A673 (cell line): Measurements from ENCODE around the gene YJEFN3. TPM values are rescaled to one million over a fixed set of nuclear protein-coding genes. Genes with fewer than 3 reads are reported as not detected.
A peak's percentile ranks its signal among the peaks of the same experiment; 100 is the strongest.

Experiments
- BruUV-seq: library from RNA; stranded (reverse); fragments of 400-500 nt; replicated peaks from 2 replicates; lab custom pipeline; 2021; lab: Mats Ljungman, UMichigan
- CTCF ChIA-PET: fragments of 300-600 bp; sonication (Branson Sonifier 250); formaldehyde crosslinking; loops from one replicate; lab custom pipeline; 2022; ENCODE audit warnings: antibody characterized with exemption; lab: Charles Lee
- POLR2A ChIA-PET: fragments of 300-600 bp; sonication (Branson Sonifier 250); formaldehyde crosslinking; loops from one replicate; lab custom pipeline; 2022; ENCODE audit warnings: antibody characterized with exemption; ENCODE audit not compliant: low non-redundant PET; lab: Charles Lee
- DNase-seq: peaks from one replicate; pipeline ENCODE4 v3.0.0-alpha.2; 2015; ENCODE audit warnings: low spot score
- H3K27ac ChIP-seq: fragments of 200-600 bp; sonication (generic); 2 replicates; pipeline ENCODE4 v1.5.1; 2016; ENCODE audit warnings: mixed run types, low read depth, mild to moderate bottlenecking, mixed read lengths, antibody characterized with exemption, low read length; ENCODE audit not compliant: poor library complexity, severe bottlenecking
- H3K27me3 ChIP-seq: fragments of 200-600 bp; sonication (generic); replicated peaks from 2 replicates; pipeline ENCODE4 v1.6.1; 2017; ENCODE audit warnings: mixed run types, low read depth, mild to moderate bottlenecking, mixed read lengths, antibody characterized with exemption, low read length; ENCODE audit not compliant: insufficient read depth, poor library complexity
- H3K36me3 ChIP-seq: fragments of 200-600 bp; sonication (generic); 2 replicates; pipeline ENCODE4 v1.6.1; 2016; ENCODE audit warnings: mixed run types, mild to moderate bottlenecking, mixed read lengths, antibody characterized with exemption, low read length; ENCODE audit not compliant: insufficient read depth, poor library complexity, severe bottlenecking
- H3K4me1 ChIP-seq: fragments of 200-600 bp; sonication (generic); 2 replicates; pipeline ENCODE4 v1.6.1; 2017; ENCODE audit warnings: mixed run types, mild to moderate bottlenecking, mixed read lengths, antibody characterized with exemption, low read length; ENCODE audit not compliant: insufficient read depth, poor library complexity, severe bottlenecking
- H3K4me3 ChIP-seq: fragments of 200-600 bp; sonication (generic); 2 replicates; pipeline ENCODE4 v1.5.1; 2016; ENCODE audit warnings: low read depth, mixed run types, mild to moderate bottlenecking, mixed read lengths, low read length; ENCODE audit not compliant: poor library complexity, severe bottlenecking
- H3K9me3 ChIP-seq: fragments of 200-600 bp; sonication (generic); 2 replicates; pipeline ENCODE4 v1.6.1; 2016; ENCODE audit warnings: mixed run types, low read depth, mild to moderate bottlenecking, mixed read lengths, antibody characterized with exemption, low read length; ENCODE audit not compliant: poor library complexity, severe bottlenecking
- EZH2 ChIP-seq: fragments of 200-600 bp; sonication (generic); IDR thresholded peaks from 2 replicates; pipeline ENCODE4 v1.6.1; 2017; ENCODE audit warnings: borderline replicate concordance, low read depth, mild to moderate bottlenecking, mixed read lengths, antibody characterized with exemption, low read length; ENCODE audit not compliant: poor library complexity, severe bottlenecking
- intact Hi-C: fragments of 100-400 bp; cut with micrococcal nuclease; formaldehyde crosslinking; loops from one replicate; pipeline ENCODE4 v1.10.0; 2022; ENCODE audit not compliant: unreplicated experiment
- total RNA-seq: library from RNA; stranded (reverse); gene quantifications from 2 replicates; pipeline ENCODE4 v1.2.3, GENCODE V29; 2021
- TF ChIP-seq, protein P1 (sequence below): fragments of 300-800, 200-600 bp; sonication (generic); conservative IDR thresholded peaks from 2 replicates; pipeline ENCODE4 v1.5.1; 2017; ENCODE audit warnings: low read depth, mild to moderate bottlenecking, antibody characterized with exemption, low read length, moderate library complexity, mixed read lengths

Gene YJEFN3
- total RNA-seq, 1 experiment from 2014 or later: 8.6 TPM

GRCh38 chr19:19554074-19555023 lies 25.6 kb downstream of the YJEFN3 start:
- TF ChIP-seq, protein P1, sequence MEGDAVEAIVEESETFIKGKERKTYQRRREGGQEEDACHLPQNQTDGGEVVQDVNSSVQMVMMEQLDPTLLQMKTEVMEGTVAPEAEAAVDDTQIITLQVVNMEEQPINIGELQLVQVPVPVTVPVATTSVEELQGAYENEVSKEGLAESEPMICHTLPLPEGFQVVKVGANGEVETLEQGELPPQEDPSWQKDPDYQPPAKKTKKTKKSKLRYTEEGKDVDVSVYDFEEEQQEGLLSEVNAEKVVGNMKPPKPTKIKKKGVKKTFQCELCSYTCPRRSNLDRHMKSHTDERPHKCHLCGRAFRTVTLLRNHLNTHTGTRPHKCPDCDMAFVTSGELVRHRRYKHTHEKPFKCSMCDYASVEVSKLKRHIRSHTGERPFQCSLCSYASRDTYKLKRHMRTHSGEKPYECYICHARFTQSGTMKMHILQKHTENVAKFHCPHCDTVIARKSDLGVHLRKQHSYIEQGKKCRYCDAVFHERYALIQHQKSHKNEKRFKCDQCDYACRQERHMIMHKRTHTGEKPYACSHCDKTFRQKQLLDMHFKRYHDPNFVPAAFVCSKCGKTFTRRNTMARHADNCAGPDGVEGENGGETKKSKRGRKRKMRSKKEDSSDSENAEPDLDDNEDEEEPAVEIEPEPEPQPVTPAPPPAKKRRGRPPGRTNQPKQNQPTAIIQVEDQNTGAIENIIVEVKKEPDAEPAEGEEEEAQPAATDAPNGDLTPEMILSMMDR: peak; percentile 84
- TF ChIP-seq EZH2: no peak
- no peaks in the 10 kb centered on the region for H3K9me3 ChIP-seq
- peak; percentile 61 for DNase-seq
- no peaks in the 10 kb centered on the region for H3K36me3 ChIP-seq
- ChIA-PET POLR2A (no interaction called here), CTCF (interaction anchor here (1.2 kb wide), 3 partner anchors 22 to 408 kb away, joined by 3 to 5 read pairs (median 3); no protein-coding TSS in a partner anchor)
- no peak overlapping the region for H3K4me3 ChIP-seq
- no peak overlapping the region for H3K27ac ChIP-seq
- no peaks in the 10 kb centered on the region for H3K4me1 ChIP-seq
- H3K27me3 ChIP-seq: no peaks in the 10 kb centered on the region
- no TSS peak for BruUV-seq
- intact Hi-C loops: no loop called here

DNA sequence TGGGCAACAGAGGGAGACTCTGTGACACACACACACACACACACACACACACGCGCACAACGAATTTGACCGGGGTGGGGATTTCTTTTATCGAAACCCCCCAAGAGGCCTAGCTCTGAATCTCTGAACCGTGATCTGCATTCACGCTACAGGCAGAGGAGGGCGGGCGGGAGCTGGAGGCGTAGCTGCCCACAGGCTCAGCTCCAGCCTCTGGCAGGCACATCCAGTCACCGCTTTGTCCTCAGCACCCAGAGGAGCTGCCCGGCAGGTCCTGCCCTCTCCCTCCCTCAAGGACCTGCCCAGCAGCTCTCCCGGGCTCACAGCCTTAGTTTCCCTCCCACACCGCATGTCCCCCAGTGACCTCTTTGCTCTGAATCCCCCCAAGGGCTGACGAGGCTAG lies 29.3 kb downstream of the YJEFN3 start:
- ChIA-PET POLR2A (no interaction called here), CTCF (interaction anchor here (0.6 kb wide), 1 partner anchor 17 kb away, joined by 7 read pairs; no protein-coding TSS in a partner anchor)
- no peak for DNase-seq
- intact Hi-C loops: no loop called here
- H3K4me3 ChIP-seq: no peak overlapping the region
- H3K4me1 ChIP-seq: no peaks in the 10 kb centered on the region
- TF ChIP-seq, protein P1: no peak
- TF ChIP-seq EZH2: no peak
- no peaks in the 10 kb centered on the region for H3K9me3 ChIP-seq
- no peak overlapping the region for H3K27ac ChIP-seq
- H3K27me3 ChIP-seq: no peaks in the 10 kb centered on the region
- H3K36me3 ChIP-seq: no peaks in the 10 kb centered on the region
- BruUV-seq: no TSS peak

- Histone ChIP-seq H3K9me3 (no peaks in the 10 kb centered on the region), H3K36me3 (no peaks in the 10 kb centered on the region), H3K27me3 (no peaks in the 10 kb centered on the region), H3K4me1 (no peaks in the 10 kb centered on the region), H3K4me3 (no peak overlapping the region), H3K27ac (no peak overlapping the region)
- intact Hi-C loops: no loop called here
- CTCF ChIA-PET: interaction anchor here (0.6 kb wide), 1 partner anchor 16 kb away, joined by 7 read pairs; no protein-coding TSS in a partner anchor
- POLR2A ChIA-PET: interaction anchor here (0.5 kb wide), 1 partner anchor 156 kb away, joined by 3 read pairs; no protein-coding TSS in a partner anchor
- BruUV-seq: no TSS peak
- no peak for TF ChIP-seq EZH2
- TF ChIP-seq, protein P1: no peak
- no peak for DNase-seq
These were observed 29.9 kb downstream of the YJEFN3 start for GRCh38 chr19:19558636-19559035.
